MM.1S (cell line): ENCODE data around the gene ARF1.
"Not testable (repeated sequence)": the region's sequence is repeated elsewhere in the genome, so short reads cannot be mapped to it uniquely, and the experiment has no call there.

Source experiments
- DNase-seq: peaks from one replicate; pipeline ENCODE4 v3.0.0-alpha.2; 2015
- H2AFZ ChIP-seq: fragments of 300-600 bp; sonication (generic); 2 replicates; pipeline ENCODE4 v1.6.0; 2016; ENCODE audit warnings: antibody characterized with exemption, low read length
- H3F3A ChIP-seq: fragments of 300-600 bp; sonication (generic); 2 replicates; pipeline ENCODE4 v1.6.1; 2016; ENCODE audit warnings: mild to moderate bottlenecking, antibody characterized with exemption, low read length, moderate library complexity, mixed read lengths; ENCODE audit not compliant: insufficient read depth
- H3K27ac ChIP-seq: fragments of 300-600 bp; sonication (generic); 2 replicates; pipeline ENCODE4 v1.5.1; 2016; ENCODE audit warnings: mild to moderate bottlenecking, low read length
- H3K27me3 ChIP-seq: fragments of 300-600 bp; sonication (generic); replicated peaks from 2 replicates; pipeline ENCODE4 v1.6.0; 2016; ENCODE audit warnings: low read length; ENCODE audit not compliant: insufficient read depth
- H3K36me3 ChIP-seq: fragments of 300-600 bp; sonication (generic); replicated peaks from 2 replicates; pipeline ENCODE4 v1.6.1; 2016; ENCODE audit warnings: mild to moderate bottlenecking, low read length, mixed read lengths; ENCODE audit not compliant: insufficient read depth
- H3K4me1 ChIP-seq: fragments of 300-600 bp; sonication (generic); 2 replicates; pipeline ENCODE4 v1.6.1; 2016; ENCODE audit warnings: low read length, mixed read lengths
- H3K4me2 ChIP-seq: fragments of 300-600 bp; sonication (generic); 2 replicates; pipeline ENCODE4 v1.6.0; 2016; ENCODE audit warnings: low read depth, low read length
- H3K4me3 ChIP-seq: fragments of 300-600 bp; sonication (generic); 2 replicates; pipeline ENCODE4 v1.5.1; 2016; ENCODE audit warnings: low read length, mixed read lengths
- H3K79me2 ChIP-seq: fragments of 300-600 bp; sonication (generic); 2 replicates; pipeline ENCODE4 v1.6.1; 2016; ENCODE audit warnings: mixed run types, low read length, mixed read lengths
- H3K9ac ChIP-seq: fragments of 300-600 bp; sonication (generic); 2 replicates; pipeline ENCODE4 v1.6.1; 2016; ENCODE audit warnings: low read length, mixed read lengths
- H3K9me2 ChIP-seq: fragments of 300-600 bp; sonication (generic); replicated peaks from 2 replicates; pipeline ENCODE4 v1.6.1; 2016; ENCODE audit warnings: mild to moderate bottlenecking, low read length, mixed read lengths; ENCODE audit not compliant: insufficient read depth
- H3K9me3 ChIP-seq: fragments of 300-600 bp; sonication (generic); replicated peaks from 2 replicates; pipeline ENCODE4 v1.6.1; 2016; ENCODE audit warnings: mild to moderate bottlenecking, low read length, mixed read lengths; ENCODE audit not compliant: insufficient read depth
- H4K20me1 ChIP-seq: fragments of 300-600 bp; sonication (generic); 2 replicates; pipeline ENCODE4 v1.6.1; 2016; ENCODE audit warnings: mild to moderate bottlenecking, low read length, moderate library complexity, mixed read lengths; ENCODE audit not compliant: insufficient read depth
- CTCF ChIP-seq: fragments of 300-600 bp; sonication (generic); IDR thresholded peaks from 2 replicates; pipeline ENCODE4 v1.5.1; 2016; ENCODE audit warnings: antibody characterized with exemption, low read length, mixed read lengths
- EZH2 ChIP-seq: fragments of 300-600 bp; sonication (generic); optimal IDR thresholded peaks from 2 replicates; pipeline ENCODE3; 2017; ENCODE audit warnings: low read depth, mild to moderate bottlenecking, antibody characterized with exemption, low read length, mixed read lengths
- EZH2phosphoT487 ChIP-seq: fragments of 300-600 bp; sonication (generic); IDR thresholded peaks from 2 replicates; pipeline ENCODE4 v1.6.1; 2018; ENCODE audit warnings: antibody characterized with exemption, low read length

The ARF1 gene

GRCh38 chr1:228109073-228109961, 26.8 kb downstream of the ARF1 start, which contains the start of gene MRPL55:
TSS of gene MRPL55 (minus strand) at chr1:228109299. CDS start at chr1:228108260, 1,039 bp downstream.
- Histone ChIP-seq H2AFZ (peak within 1 kb of the TSS; percentile 86), H3K9me2 (no peaks in the 10 kb centered on the region), H3K4me1 (peaks cover 28% of the 10 kb centered on the region), H3K36me3 (0 out of 2 replicates have a peak, but pooled peaks cover 3% of the 10 kb centered on the region), H3K4me2 (peak within 1 kb of the TSS; percentile 99), H3K27me3 (no peaks in the 10 kb centered on the region), H4K20me1 (no peaks in the 10 kb centered on the region), H3K4me3 (peak within 1 kb of the TSS; percentile 100), H3K9ac (peak within 1 kb of the TSS; percentile 99), H3K9me3 (no peaks in the 10 kb centered on the region), H3K27ac (peak within 1 kb of the TSS; percentile 59), H3K79me2 (peaks cover 42% of the 10 kb centered on the region), H3F3A (peaks cover 23% of the 10 kb centered on the region)
- TF ChIP-seq EZH2phosphoT487 (no peak), CTCF (0 out of 2 replicates have a peak, but pooled peaks have one; percentile 17)
- DNase-seq: peak; percentile 99

GRCh38 chr1:228109962-228110488, 27.5 kb downstream of the ARF1 start:
- H3K79me2 ChIP-seq: peaks cover 42% of the 10 kb centered on the region
- no peaks in the 10 kb centered on the region for H4K20me1 ChIP-seq
- H3F3A ChIP-seq: peaks cover 19% of the 10 kb centered on the region
- H3K4me2 ChIP-seq: peak overlapping the region; percentile 97
- DNase-seq: no peak
- H3K27me3 ChIP-seq: no peaks in the 10 kb centered on the region
- H3K4me1 ChIP-seq: peaks cover 28% of the 10 kb centered on the region
- H3K36me3 ChIP-seq: 0 out of 2 replicates have a peak, but pooled peaks cover 3% of the 10 kb centered on the region
- H3K27ac ChIP-seq: peak overlapping the region; percentile 50; the same call in 1 of the 2 replicates
- H2AFZ ChIP-seq: peak overlapping the region; percentile 86
- H3K9me2 ChIP-seq: no peaks in the 10 kb centered on the region
- TF ChIP-seq EZH2phosphoT487 (no peak), CTCF (no peak)
- peak overlapping the region; percentile 100 for H3K4me3 ChIP-seq
- peak overlapping the region; percentile 99 for H3K9ac ChIP-seq
- H3K9me3 ChIP-seq: no peaks in the 10 kb centered on the region

- Histone ChIP-seq H3K4me3 (no peak overlapping the region), H3F3A (peaks cover 19% of the 10 kb centered on the region), H3K27ac (no peak overlapping the region), H3K9ac (no peak overlapping the region), H3K36me3 (0 out of 2 replicates have a peak, but pooled peaks cover 3% of the 10 kb centered on the region), H4K20me1 (no peaks in the 10 kb centered on the region), H3K79me2 (peaks cover 42% of the 10 kb centered on the region), H2AFZ (no peak overlapping the region), H3K27me3 (no peaks in the 10 kb centered on the region), H3K9me2 (no peaks in the 10 kb centered on the region), H3K9me3 (no peaks in the 10 kb centered on the region), H3K4me2 (peak overlapping the region; percentile 97; the same call in 1 of the 2 replicates), H3K4me1 (peaks cover 28% of the 10 kb centered on the region)
- DNase-seq: no peak
- no peak for TF ChIP-seq CTCF
- TF ChIP-seq EZH2phosphoT487: no peak
- TF ChIP-seq EZH2: no peak
Observed at GRCh38 chr1:228110556-228110955, 28.0 kb downstream of the ARF1 start.

GRCh38 chr1:228111315-228111714, 28.8 kb downstream of the ARF1 start:
- peaks cover 42% of the 10 kb centered on the region for H3K79me2 ChIP-seq
- H3K27ac ChIP-seq, H3K9me2 ChIP-seq, H3K36me3 ChIP-seq, H3K4me3 ChIP-seq, H3K9me3 ChIP-seq, H3K9ac ChIP-seq, H4K20me1 ChIP-seq, DNase-seq, H3K27me3 ChIP-seq, H2AFZ ChIP-seq: not testable (repeated sequence)
- peak overlapping the region; percentile 54; the same call in 1 of the 2 replicates for H3K4me2 ChIP-seq
- H3K4me1 ChIP-seq: peaks cover 28% of the 10 kb centered on the region
- peaks cover 19% of the 10 kb centered on the region for H3F3A ChIP-seq
